Retinal pigment epithelial cell (primary cell): Measurements from ENCODE around the gene GDF7.

Source experiments
- DNase-seq: peaks from one replicate; pipeline ENCODE4 v3.0.0-alpha.2; 2010; ENCODE audit warnings: low read depth
- H3K4me3 ChIP-seq: 2 replicates; pipeline ENCODE4 v1.5.1; 2011; ENCODE audit warnings: mild to moderate bottlenecking, low read length, control low read depth, moderate library complexity
- TF ChIP-seq, protein P1 (sequence below): conservative IDR thresholded peaks from 2 replicates; pipeline ENCODE4 v1.5.1; 2011; ENCODE audit warnings: low read depth, low read length, control low read depth, inconsistent platforms

Gene GDF7

DNA sequence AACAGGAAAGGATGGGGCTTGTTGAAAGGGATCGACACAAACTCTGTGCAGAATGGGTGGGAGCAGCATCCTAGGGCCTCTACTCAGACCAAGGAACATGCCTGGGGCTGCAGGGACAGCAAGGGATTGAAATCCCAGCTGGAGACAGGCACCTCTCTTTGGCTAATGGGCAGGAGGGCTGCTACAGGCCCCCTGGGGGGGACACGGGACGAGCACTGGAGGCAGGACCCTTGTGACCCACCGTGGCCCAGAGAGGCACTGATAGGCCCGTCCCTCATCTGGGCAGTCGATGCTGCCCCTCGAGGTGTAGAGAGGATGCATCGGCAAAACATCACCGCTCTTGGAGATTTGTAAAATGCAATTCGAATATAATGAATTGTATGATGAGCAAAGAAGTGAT, 21.2 kb upstream of the GDF7 start:
- TF ChIP-seq, protein P1, sequence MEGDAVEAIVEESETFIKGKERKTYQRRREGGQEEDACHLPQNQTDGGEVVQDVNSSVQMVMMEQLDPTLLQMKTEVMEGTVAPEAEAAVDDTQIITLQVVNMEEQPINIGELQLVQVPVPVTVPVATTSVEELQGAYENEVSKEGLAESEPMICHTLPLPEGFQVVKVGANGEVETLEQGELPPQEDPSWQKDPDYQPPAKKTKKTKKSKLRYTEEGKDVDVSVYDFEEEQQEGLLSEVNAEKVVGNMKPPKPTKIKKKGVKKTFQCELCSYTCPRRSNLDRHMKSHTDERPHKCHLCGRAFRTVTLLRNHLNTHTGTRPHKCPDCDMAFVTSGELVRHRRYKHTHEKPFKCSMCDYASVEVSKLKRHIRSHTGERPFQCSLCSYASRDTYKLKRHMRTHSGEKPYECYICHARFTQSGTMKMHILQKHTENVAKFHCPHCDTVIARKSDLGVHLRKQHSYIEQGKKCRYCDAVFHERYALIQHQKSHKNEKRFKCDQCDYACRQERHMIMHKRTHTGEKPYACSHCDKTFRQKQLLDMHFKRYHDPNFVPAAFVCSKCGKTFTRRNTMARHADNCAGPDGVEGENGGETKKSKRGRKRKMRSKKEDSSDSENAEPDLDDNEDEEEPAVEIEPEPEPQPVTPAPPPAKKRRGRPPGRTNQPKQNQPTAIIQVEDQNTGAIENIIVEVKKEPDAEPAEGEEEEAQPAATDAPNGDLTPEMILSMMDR: no peak
- H3K4me3 ChIP-seq: no peak overlapping the region
- DNase-seq: no peak

DNA sequence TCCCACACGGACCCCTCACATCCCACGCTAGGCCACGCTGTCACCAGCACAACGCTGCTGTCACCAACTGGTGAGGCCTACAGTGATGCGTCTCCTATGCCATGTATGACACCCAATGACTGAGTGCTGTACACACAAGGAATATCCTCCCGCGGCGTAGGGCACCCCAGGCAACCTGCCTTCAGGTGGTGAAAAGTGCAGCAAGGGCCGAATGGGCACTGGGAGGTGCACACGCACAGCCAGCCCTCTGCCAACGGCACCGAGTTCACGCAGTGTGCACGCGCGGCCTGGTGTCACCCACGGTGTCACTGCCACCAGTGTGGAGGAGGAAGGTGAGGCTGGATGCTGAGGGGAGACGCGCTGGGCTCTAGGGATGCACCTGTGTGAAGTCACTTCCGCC, 20.5 kb upstream of the GDF7 start:
- no peak overlapping the region for H3K4me3 ChIP-seq
- no peak for DNase-seq
- TF ChIP-seq, protein P1: no peak

DNA sequence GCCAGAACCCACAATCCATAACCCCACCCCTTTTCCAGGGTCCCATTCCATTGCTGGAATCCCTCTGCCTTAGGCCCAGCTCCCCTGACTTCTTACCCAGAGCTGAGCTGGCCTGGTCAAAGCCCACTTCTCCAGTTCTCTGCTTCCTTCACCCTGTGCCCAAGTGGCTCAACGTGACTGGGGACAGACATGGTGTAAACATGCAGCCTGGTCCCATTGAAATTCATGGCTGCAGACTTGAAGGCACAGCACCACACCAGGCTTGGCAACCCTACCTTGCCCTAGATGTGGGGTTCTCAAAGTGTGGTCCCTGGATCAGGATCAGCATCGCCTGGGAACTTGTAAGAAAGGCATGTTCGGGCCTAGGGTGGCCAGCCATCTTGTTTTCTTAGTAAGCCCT, 19.7 kb upstream of the GDF7 start:
- no peak overlapping the region for H3K4me3 ChIP-seq
- TF ChIP-seq, protein P1: no peak
- no peak for DNase-seq

DNA sequence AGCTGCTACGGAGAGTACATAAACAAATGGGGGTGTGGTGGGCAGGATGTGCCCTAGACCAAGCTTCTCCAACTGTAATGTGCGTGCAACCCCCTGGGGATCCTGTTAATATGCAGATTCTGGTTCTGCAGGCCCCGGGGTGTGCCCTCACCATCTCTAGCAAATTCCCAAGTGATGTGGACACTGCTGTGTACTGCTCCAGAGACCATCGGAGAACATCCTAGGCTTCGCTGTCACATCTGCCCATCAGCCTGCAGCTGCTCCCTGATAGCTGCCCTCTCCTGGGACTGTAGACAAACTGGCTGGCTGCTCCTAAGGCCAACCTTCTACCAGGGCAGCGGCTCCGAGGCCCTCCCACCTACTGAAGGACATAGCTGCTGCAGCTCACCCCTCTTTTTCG, 19.2 kb upstream of the GDF7 start:
- no peak for DNase-seq
- TF ChIP-seq, protein P1: no peak
- H3K4me3 ChIP-seq: no peak overlapping the region

DNA sequence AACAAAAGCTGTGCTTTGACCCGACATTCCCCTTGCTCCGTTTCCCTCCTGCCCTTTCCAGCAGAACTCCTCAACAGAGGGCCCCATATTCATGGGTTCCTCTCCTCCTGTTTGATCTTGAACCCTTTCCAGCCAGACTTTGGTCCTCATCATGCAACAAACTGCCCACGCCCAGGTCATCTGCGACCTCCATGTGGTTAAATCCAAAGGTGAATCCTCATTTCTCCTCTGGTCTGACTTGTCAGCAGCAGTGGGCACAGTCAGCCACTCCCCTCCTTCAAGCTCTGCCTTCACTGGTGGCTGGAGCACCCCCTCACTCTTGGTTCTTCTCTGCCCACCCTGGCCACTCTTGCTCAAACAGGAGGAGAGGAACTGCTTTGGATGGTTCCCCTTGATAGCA, 18.7 kb upstream of the GDF7 start:
- DNase-seq: no peak
- H3K4me3 ChIP-seq: no peak overlapping the region
- TF ChIP-seq, protein P1: no peak

DNA sequence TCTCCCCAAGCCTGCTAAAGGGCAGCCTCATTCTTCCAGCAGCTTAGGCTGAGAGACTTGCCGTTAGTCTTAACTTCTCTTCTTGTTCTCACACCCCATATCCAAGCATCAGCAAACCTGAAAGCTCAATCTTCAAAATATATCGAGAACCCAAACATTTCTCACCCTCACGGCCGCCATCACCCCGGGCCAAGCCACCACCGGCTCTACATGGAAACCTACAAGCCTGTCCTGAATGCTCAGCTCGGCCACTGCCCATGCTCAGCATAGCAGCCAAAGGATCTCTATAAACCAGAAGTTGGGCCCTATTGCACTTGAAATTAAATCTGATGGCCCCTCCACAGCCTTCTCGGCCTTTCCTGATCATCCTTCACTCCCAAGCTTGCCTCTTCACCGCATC, 18.1 kb upstream of the GDF7 start:
- H3K4me3 ChIP-seq: no peak overlapping the region

DNA sequence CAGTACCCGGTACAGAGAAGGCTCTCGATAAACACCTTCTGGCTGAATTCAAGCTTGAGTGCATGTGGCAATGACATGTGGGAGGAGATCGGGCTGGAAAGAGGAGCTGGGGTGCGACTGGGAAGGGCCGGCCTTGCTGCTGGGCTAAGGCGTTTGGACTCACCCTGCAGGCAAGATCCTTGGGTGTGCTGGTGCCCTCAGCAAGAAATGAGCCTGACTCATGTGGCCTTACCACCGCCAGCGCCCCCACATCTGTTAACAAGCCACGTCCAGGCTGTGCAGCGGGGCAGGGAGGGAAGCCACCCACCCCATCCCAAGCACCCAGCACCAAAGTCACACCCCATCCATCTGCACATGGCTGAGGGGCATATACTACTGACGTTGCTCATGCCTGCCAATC, 17.4 kb upstream of the GDF7 start:
- TF ChIP-seq, protein P1: no peak
- DNase-seq: no peak
- H3K4me3 ChIP-seq: no peak overlapping the region

More for the DNA sequence above, 18.1 kb upstream of the GDF7 start:
- TF ChIP-seq, protein P1: no peak
- DNase-seq: no peak
